Measurements from ENCODE around the gene UNC50.
A peak's percentile ranks its signal among the peaks of the same experiment; 100 is the strongest.

The UNC50 gene

DNA sequence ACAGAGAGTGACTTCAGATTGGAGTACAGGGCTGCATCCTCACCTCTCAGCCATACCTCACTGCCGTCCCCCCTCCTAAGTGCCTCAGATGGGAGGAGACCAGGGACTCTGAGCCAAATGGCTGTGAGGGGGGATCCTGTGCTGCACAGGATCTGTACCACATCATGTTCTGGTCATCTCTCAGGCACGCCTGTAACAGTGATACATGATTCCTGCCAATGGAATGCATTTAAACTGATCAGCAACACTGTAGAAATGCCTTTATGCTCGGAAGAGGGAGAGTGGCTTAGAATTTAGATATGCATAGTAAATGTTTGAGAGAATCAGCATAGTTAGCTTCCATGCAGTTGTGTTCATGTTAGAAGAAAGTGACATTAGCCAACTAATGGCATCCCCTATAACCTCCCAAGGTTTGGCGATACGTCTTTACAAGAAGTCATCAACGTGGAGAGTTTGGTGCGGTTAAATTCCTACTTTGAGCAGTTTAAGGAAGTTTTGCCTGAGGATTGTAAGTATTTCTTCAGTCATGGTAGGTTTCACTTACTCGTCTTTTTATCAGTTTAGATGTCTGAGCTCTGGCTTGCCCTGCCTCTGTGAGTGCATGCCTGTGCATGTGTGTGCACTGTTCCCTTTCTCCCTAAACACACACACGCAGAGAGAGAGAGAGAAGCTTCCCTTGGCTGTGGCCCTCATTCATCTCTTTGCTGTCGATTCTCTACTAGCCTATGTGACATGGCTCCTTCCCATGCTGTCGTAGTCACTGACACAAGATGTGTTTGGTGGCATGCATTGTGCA lies 40.0 kb upstream of the UNC50 start:
- no peak for DNase-seq (ENCODE audit: low read depth)
- TF ChIP-seq, protein P1, sequence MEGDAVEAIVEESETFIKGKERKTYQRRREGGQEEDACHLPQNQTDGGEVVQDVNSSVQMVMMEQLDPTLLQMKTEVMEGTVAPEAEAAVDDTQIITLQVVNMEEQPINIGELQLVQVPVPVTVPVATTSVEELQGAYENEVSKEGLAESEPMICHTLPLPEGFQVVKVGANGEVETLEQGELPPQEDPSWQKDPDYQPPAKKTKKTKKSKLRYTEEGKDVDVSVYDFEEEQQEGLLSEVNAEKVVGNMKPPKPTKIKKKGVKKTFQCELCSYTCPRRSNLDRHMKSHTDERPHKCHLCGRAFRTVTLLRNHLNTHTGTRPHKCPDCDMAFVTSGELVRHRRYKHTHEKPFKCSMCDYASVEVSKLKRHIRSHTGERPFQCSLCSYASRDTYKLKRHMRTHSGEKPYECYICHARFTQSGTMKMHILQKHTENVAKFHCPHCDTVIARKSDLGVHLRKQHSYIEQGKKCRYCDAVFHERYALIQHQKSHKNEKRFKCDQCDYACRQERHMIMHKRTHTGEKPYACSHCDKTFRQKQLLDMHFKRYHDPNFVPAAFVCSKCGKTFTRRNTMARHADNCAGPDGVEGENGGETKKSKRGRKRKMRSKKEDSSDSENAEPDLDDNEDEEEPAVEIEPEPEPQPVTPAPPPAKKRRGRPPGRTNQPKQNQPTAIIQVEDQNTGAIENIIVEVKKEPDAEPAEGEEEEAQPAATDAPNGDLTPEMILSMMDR (IDR thresholded peaks at IDR 0.05; ENCODE audit: low read depth, low read length): no peak
- no peak for TF ChIP-seq POLR2A (IDR thresholded peaks at IDR 0.05; ENCODE audit: extremely low read depth, insufficient read length)
- TF ChIP-seq MYC (IDR thresholded peaks at IDR 0.05; ENCODE audit: low read depth, low read length): no peak
- no peak for TF ChIP-seq MAX (IDR thresholded peaks at IDR 0.05; ENCODE audit: low read depth, low read length)
- no peak overlapping the region for H3K4me3 ChIP-seq (ENCODE audit: low read depth, low read length)

DNA sequence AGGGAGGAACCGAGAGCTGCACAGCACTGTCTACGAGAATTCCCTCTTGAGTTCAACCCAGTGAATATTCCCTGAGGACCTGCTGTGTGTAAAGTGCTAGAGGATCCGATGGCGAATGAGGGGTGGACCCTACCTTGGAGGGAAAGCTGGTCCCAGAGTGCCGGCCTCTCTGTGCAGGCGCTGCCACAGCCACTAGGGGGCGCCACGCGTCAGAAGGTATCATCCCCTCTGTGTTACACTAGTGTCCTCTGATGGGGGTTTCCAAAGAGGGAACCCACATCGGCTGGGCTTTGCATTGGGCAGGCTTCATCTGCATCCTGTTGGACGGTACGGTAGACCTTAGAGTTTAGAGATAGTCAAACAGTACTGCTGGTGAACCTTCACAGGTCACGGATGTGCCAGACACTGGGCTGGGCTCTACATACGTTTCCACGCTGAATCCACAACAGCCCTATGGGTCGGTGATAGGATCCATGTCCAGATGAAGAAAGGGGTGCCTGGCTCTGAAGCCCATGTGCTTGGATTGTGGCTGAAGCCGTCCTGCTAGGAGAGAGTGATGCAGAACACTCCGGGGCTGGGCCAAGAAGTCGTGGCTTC lies 39.1 kb upstream of the UNC50 start:
- no peak overlapping the region for H3K4me3 ChIP-seq (ENCODE audit: low read depth, low read length)
- DNase-seq (ENCODE audit: low read depth): peak; percentile 59
- TF ChIP-seq POLR2A (IDR thresholded peaks at IDR 0.05; ENCODE audit: extremely low read depth, insufficient read length): no peak
- TF ChIP-seq MAX (IDR thresholded peaks at IDR 0.05; ENCODE audit: low read depth, low read length): peak; percentile 40; the same call in 1 of the 2 replicates
- TF ChIP-seq, protein P1 (IDR thresholded peaks at IDR 0.05; ENCODE audit: low read depth, low read length): peak; percentile 96

DNA sequence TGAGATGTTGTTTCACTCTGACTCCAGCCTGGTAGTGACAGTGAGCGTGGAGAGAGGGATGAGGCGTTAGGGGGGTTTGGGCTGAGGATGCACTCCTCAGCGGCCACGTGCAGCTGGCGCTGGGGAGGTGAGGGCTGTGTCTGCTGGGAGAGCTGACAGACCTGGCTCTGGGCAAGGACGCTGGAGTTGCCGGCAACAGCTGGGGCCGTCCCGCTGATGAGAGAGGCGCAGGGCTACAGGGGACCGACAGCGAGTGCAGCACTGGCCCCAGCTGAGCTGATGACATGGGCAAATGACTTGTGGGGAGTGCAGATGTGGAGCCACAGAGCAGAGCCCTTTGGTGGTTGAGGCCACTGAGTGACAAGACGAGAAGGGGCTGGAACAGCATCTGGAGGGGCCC lies 38.5 kb upstream of the UNC50 start:
- H3K4me3 ChIP-seq (ENCODE audit: low read depth, low read length): no peak overlapping the region
- TF ChIP-seq, protein P1 (IDR thresholded peaks at IDR 0.05; ENCODE audit: low read depth, low read length): no peak
- TF ChIP-seq POLR2A (IDR thresholded peaks at IDR 0.05; ENCODE audit: extremely low read depth, insufficient read length): no peak
- no peak for TF ChIP-seq MAX (IDR thresholded peaks at IDR 0.05; ENCODE audit: low read depth, low read length)
- no peak for TF ChIP-seq MYC (IDR thresholded peaks at IDR 0.05; ENCODE audit: low read depth, low read length)
- DNase-seq (ENCODE audit: low read depth): no peak

- H3K4me3 ChIP-seq (ENCODE audit: low read depth, low read length): no peak overlapping the region
- TF ChIP-seq POLR2A (IDR thresholded peaks at IDR 0.05; ENCODE audit: extremely low read depth, insufficient read length): no peak
- no peak for TF ChIP-seq MAX (IDR thresholded peaks at IDR 0.05; ENCODE audit: low read depth, low read length)
- DNase-seq (ENCODE audit: low read depth): no peak
These were observed 38.0 kb upstream of the UNC50 start for GRCh38 chr2:98570356-98570755.

DNA sequence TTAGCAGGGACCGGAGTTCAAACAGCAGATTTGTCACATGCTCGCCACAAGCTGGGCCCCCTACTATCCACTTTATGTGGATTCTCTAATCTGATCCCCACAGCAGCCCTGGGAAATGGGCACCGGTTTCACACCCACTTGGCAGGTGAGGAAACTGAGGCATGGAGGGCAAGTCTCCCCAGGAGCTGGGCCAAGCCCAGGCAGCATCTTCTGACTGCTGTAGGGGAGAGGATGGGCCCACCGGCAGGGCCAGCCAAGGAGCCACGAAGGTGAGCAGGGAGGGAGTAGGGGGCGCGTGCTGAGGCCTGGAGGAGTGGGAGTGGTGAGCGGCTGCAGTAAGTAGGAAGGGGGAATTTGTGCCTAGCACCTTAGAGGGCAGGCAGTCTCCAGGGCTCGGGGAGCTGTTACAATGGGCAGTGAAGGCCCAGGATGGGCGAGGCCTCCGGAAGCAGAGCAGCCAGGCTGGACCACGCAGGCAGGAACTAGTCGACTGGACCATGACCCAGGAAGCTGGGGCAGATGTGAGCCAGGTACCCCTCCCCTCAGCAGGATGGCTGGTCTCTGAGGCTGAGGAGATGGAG lies 37.2 kb upstream of the UNC50 start:
- no peak for TF ChIP-seq MYC (IDR thresholded peaks at IDR 0.05; ENCODE audit: low read depth, low read length)
- TF ChIP-seq MAX (IDR thresholded peaks at IDR 0.05; ENCODE audit: low read depth, low read length): no peak
- no peak for TF ChIP-seq POLR2A (IDR thresholded peaks at IDR 0.05; ENCODE audit: extremely low read depth, insufficient read length)
- no peak for DNase-seq (ENCODE audit: low read depth)
- no peak overlapping the region for H3K4me3 ChIP-seq (ENCODE audit: low read depth, low read length)

DNA sequence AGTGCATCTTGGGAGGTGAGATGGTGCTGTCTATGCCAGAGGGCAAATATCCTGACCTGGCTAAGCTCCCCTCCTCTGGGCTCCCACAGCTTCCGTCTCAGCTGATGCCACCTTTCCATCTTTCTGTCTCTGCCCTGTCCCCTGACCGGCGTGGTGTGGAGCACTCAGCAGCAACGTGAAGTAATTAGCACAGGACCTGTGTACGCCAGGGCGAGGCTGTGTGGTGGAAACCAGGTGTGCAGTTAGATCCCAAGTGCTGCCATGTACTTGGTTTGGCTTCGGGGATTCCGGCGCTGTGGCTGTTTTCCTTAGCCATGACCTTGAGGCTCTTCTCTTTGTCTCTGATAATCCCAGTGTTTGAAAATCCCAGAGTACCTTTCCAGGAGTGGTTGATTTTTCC lies 36.6 kb upstream of the UNC50 start:
- TF ChIP-seq MYC (IDR thresholded peaks at IDR 0.05; ENCODE audit: low read depth, low read length) (no peak), POLR2A (IDR thresholded peaks at IDR 0.05; ENCODE audit: extremely low read depth, insufficient read length) (no peak)
- H3K4me3 ChIP-seq (ENCODE audit: low read depth, low read length): no peak overlapping the region
- no peak for DNase-seq (ENCODE audit: low read depth)

DNA sequence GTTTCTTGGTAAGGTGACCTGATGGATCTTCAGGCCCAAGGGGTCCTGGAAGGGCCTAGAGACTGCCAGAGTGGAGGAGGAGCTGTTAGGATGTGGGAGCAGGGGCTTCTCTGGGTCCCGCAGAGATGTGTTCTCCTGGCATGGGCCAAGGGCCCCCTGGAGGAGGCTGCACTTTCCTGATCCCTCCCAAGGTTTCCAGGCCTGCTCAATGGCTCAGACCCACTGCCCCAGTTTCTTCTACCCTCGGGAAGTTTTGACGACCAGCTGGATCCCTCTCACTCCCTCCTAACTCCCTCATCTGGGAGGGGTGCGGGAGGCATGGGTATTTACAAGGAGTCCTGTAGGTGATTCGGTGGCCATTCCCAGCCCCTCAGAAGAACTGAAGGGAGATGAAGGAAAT lies 36.2 kb upstream of the UNC50 start:
- H3K4me3 ChIP-seq (ENCODE audit: low read depth, low read length): no peak overlapping the region
- TF ChIP-seq, protein P1 (IDR thresholded peaks at IDR 0.05; ENCODE audit: low read depth, low read length): no peak
- TF ChIP-seq MAX (IDR thresholded peaks at IDR 0.05; ENCODE audit: low read depth, low read length) (no peak), POLR2A (IDR thresholded peaks at IDR 0.05; ENCODE audit: extremely low read depth, insufficient read length) (no peak)
- DNase-seq (ENCODE audit: low read depth): no peak
